Activated T-cell treated with anti-CD3 and anti-CD28 coated beads, Interleukin-2, amount 50 U/mL, for 72 hours (primary cell): ENCODE measurements around the gene TRIM50. TPM values are rescaled to one million over a fixed set of nuclear protein-coding genes. Genes with fewer than 3 reads are reported as not detected.
"Not testable (repeated sequence)": the region's sequence is repeated elsewhere in the genome, so short reads cannot be mapped to it uniquely, and the experiment has no call there.

ENCODE experiments used
- ATAC-seq, 2 donors: fragments of 150-1000 bp; cut with Tn5 transposase; replicated peaks in 1 of 2; 2 replicates each; pipeline ENCODE4 v1.10.0; 2021; ENCODE audit warnings: moderate library complexity in 2 of 2, mild to moderate bottlenecking in 1 of 2
- DNase-seq, 2 donors: peaks; one replicate each; pipeline ENCODE4 v3.0.0; 2021 to 2022; ENCODE audit warnings: mixed read lengths in 1 of 2
- H3K27ac Mint-ChIP-seq: one replicate; pipeline ENCODE4 v1.8.0; 2022; ENCODE audit warnings: mild to moderate bottlenecking, moderate library complexity, mixed read lengths
- H3K27me3 Mint-ChIP-seq: one replicate; pipeline ENCODE4 v1.8.0; 2022; ENCODE audit warnings: low read depth, mixed read lengths
- H3K36me3 Mint-ChIP-seq, 2 donors: one replicate each; pipeline ENCODE4 v1.8.0; 2022; ENCODE audit warnings: mixed read lengths in 2 of 2, mild to moderate bottlenecking in 1 of 2; ENCODE audit not compliant: insufficient read depth in 2 of 2
- H3K4me1 Mint-ChIP-seq: one replicate; pipeline ENCODE4 v1.8.0; 2022; ENCODE audit warnings: low read depth, mixed read lengths
- H3K4me3 Mint-ChIP-seq, 2 donors: one replicate each; pipeline ENCODE4 v1.8.0; 2022; ENCODE audit warnings: mild to moderate bottlenecking in 2 of 2, mixed read lengths in 2 of 2, moderate library complexity in 2 of 2
- H3K9me3 Mint-ChIP-seq, 2 donors: one replicate each; pipeline ENCODE4 v1.8.0; 2022; ENCODE audit warnings: mixed read lengths in 2 of 2
- total RNA-seq, 2 donors: library from RNA; stranded (reverse); gene quantifications; one replicate each; pipeline ENCODE4 v1.2.3, GENCODE V29; 2022

The TRIM50 gene
- total RNA-seq, 2 donors from 2014 or later, result not detected

GRCh38 chr7:73303546-73303945, 24.3 kb downstream of the TRIM50 start:
- no peak for ATAC-seq
- peaks cover 26% of the 10 kb centered on the region for H3K4me1 Mint-ChIP-seq
- H3K36me3 Mint-ChIP-seq, result peaks cover 4 to 17% of the 10 kb centered on the region in 2 donors
- H3K9me3 Mint-ChIP-seq, result no peaks in the 10 kb centered on the region
- H3K4me3 Mint-ChIP-seq, result no peak overlapping the region
- no peak for DNase-seq
- no peak overlapping the region for H3K27ac Mint-ChIP-seq
- no peaks in the 10 kb centered on the region for H3K27me3 Mint-ChIP-seq

DNA sequence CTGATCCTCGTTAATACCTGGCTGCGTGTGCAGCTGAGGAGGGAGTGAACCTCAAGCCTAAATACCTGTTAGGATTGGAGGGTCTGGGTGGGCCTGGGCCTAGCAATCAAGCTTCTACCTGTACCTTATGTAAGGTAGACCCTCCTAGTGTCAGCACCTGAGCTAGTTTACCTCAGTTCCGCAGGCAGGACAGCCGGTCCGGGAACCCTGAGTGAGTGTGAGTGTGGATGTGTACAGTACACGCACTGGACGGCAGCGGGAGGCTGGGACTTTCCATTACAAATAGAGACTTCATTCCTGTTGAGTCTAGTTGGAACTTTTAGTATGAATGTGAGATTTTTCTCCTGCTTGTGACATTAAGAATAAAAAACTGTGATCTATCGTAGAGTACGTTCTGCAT, 25.0 kb downstream of the TRIM50 start:
- not testable (repeated sequence) for ATAC-seq, H3K27ac Mint-ChIP-seq, DNase-seq, H3K9me3 Mint-ChIP-seq, H3K27me3 Mint-ChIP-seq, H3K4me3 Mint-ChIP-seq
- Mint-ChIP-seq H3K36me3 (peaks cover 3 to 13% of the 10 kb centered on the region in 2 donors), H3K4me1 (peaks cover 21% of the 10 kb centered on the region)

DNA sequence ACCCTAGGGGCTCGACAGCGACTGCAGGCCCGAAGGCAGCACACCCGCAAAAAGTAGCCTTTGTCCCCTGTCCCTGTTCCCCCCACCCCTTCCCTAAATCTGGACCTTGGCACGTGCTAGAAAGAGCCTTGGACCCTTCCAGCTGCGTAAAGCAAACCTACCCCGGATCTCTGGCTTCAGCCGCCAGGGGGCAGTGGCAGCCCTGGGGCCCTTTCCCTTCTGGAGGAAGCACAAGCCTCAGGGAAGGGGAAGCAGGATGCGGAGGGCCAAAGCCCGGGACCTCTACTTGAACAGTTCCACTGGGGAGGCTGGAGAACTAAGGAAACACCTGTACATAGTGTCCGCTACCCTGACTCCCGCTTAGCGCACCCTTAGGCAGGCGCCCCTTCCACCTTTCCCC, 26.8 kb downstream of the TRIM50 start:
- not testable (repeated sequence) for ATAC-seq, DNase-seq, H3K27me3 Mint-ChIP-seq, H3K4me3 Mint-ChIP-seq, H3K36me3 Mint-ChIP-seq, H3K9me3 Mint-ChIP-seq, H3K27ac Mint-ChIP-seq, H3K4me1 Mint-ChIP-seq

DNA sequence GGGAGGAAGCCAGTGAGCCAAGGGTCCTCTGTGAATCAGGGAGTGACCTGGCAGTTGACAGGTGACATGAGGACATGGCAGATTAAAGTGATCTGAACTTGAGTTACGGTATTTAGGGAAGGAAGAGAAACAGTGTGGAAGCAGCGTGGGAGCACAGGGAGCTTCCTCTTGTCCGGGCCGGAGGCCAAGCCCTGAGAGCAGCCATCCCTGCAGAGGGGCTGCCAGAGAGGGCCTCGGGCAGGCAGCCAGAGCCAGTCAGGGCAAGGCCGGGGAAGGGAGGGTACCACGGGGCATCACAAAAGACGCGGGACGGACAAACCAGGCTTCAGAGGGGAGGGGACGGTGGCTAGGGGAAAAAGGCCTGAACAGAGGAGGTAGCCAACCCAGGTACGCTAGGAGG, 28.1 kb downstream of the TRIM50 start:
- H3K4me1 Mint-ChIP-seq, H3K27ac Mint-ChIP-seq, H3K9me3 Mint-ChIP-seq, DNase-seq, ATAC-seq, H3K36me3 Mint-ChIP-seq, H3K27me3 Mint-ChIP-seq, H3K4me3 Mint-ChIP-seq: not testable (repeated sequence)

- ATAC-seq, H3K4me3 Mint-ChIP-seq, H3K36me3 Mint-ChIP-seq, H3K27ac Mint-ChIP-seq, H3K9me3 Mint-ChIP-seq, H3K4me1 Mint-ChIP-seq, DNase-seq, H3K27me3 Mint-ChIP-seq: not testable (repeated sequence)
Observed at GRCh38 chr7:73297706-73298105, 30.2 kb downstream of the TRIM50 start.

- DNase-seq, H3K9me3 Mint-ChIP-seq, H3K4me3 Mint-ChIP-seq, H3K4me1 Mint-ChIP-seq, H3K27ac Mint-ChIP-seq, H3K36me3 Mint-ChIP-seq, H3K27me3 Mint-ChIP-seq: not testable (repeated sequence)
- ATAC-seq, result peak in 1 of 2 donors; percentile 5
Observed at GRCh38 chr7:73297235-73297634, 30.6 kb downstream of the TRIM50 start.

DNA sequence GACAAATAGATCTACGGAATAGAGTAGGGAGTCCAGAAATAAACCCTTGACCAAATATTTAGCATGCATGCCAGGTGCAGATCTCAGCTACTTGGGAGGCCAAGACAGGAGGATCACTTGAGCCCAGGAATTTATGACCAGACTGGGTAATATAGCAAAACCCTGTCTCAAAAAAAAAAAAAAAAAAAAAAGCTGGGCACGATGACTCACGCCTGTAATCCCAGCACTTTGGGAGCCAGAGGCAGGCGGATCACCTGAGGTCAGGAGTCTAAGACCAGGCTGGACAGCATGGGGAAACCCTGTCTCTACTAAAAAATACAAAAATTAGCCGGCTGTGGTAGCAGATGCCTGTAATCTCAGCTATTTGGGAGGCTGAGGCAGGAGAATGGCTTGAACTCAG, 50.7 kb downstream of the TRIM50 start:
- H3K27ac Mint-ChIP-seq, H3K4me1 Mint-ChIP-seq, H3K27me3 Mint-ChIP-seq, H3K9me3 Mint-ChIP-seq, H3K4me3 Mint-ChIP-seq, ATAC-seq, DNase-seq, H3K36me3 Mint-ChIP-seq: not testable (repeated sequence)

GRCh38 chr7:73267813-73268212, 60.1 kb downstream of the TRIM50 start:
- not testable (repeated sequence) for H3K4me1 Mint-ChIP-seq, H3K4me3 Mint-ChIP-seq, H3K36me3 Mint-ChIP-seq, H3K9me3 Mint-ChIP-seq, ATAC-seq, H3K27ac Mint-ChIP-seq, H3K27me3 Mint-ChIP-seq, DNase-seq

DNA sequence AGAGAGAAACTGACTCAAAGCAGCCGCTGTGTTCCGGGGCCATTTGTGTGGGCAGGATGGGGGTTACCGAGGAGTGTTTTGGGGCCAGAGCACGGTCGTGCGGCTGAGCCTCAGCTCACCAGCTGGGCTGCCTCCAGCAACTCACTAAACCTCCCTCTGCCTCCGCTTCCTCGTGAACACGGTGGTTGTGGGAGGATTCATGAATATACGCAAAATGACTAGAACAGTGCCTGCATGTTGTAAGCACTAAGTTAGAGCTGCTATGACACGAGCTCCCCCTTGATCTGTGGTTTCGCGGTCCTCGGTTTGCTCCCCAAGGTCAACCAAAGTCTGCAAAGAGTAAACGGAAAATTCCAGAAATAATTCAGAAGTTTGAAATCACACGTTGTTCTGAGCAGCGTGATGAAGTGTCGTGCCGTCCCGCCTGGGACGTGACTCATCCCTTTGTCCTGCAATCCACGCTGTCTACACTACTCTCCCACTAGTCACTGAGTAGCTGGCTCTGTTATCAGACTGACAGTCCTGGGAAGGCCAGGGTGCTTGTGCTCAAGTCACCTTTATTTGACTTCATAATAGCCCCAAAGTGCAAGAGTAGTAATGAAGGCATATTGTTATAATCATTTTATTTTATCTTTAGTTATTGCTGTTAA, 61.0 kb downstream of the TRIM50 start:
- peak; percentile 87 to 88 for ATAC-seq
- H3K27me3 Mint-ChIP-seq, H3K36me3 Mint-ChIP-seq, H3K4me3 Mint-ChIP-seq, H3K4me1 Mint-ChIP-seq, H3K27ac Mint-ChIP-seq, DNase-seq, H3K9me3 Mint-ChIP-seq: not testable (repeated sequence)

Other genes starting within 250 kb of the TRIM50 start
- gene SPDYE9, start 242.0 kb downstream of the TRIM50 start, total RNA-seq, result not detected
- 10 to 100 TPM; 53.5 to 60.5 TPM for gene NSUN5, start 19.3 kb downstream of the TRIM50 start, total RNA-seq
- not detected for gene FKBP6, start 79 bp upstream of the TRIM50 start, total RNA-seq
- gene FZD9, start 105.7 kb upstream of the TRIM50 start, total RNA-seq, result under 1 TPM; 0.14 to 0.29 TPM
- 100 to 1,000 TPM in 1 of 2 donors, 10 to 100 TPM in 1; 94.5 to 105 TPM for gene BAZ1B, start 194.2 kb upstream of the TRIM50 start, total RNA-seq
- 10 to 100 TPM; 64.7 to 71.6 TPM for gene BCL7B, start 229.6 kb upstream of the TRIM50 start, total RNA-seq